GM13977 (cell line): ENCODE measurements around the gene MX1.
A peak's percentile ranks its signal among the peaks of the same experiment; 100 is the strongest.

Experiments used
- DNase-seq: peaks from one replicate; pipeline ENCODE4 v3.0.0; 2012; ENCODE audit warnings: low spot score
- CTCF ChIP-seq: IDR thresholded peaks from 2 replicates; pipeline ENCODE4 v1.5.1; 2012; ENCODE audit warnings: mild to moderate bottlenecking, control low read depth; ENCODE audit not compliant: insufficient read depth; ENCODE audit errors: extremely low read depth, missing control alignments
- in situ Hi-C: fragments of 300-500 bp; cut with MboI; formaldehyde crosslinking; loops from one replicate; pipeline ENCODE4 v1.12.0; 2022; ENCODE audit warnings: low sequenced_read_pairs, low pct_unique_long_range_greater_than_20kb, mixed read lengths, inconsistent platforms; ENCODE audit not compliant: unreplicated experiment

Gene MX1

GRCh38 chr21:41458121-41458520 lies 32.1 kb downstream of the MX1 start:
- no peak for TF ChIP-seq CTCF
- no peak for DNase-seq
- in situ Hi-C loops: no loop called here

DNA sequence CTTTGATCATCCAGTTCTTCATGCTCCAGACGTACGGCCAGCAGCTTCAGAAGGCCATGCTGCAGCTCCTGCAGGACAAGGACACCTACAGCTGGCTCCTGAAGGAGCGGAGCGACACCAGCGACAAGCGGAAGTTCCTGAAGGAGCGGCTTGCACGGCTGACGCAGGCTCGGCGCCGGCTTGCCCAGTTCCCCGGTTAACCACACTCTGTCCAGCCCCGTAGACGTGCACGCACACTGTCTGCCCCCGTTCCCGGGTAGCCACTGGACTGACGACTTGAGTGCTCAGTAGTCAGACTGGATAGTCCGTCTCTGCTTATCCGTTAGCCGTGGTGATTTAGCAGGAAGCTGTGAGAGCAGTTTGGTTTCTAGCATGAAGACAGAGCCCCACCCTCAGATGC lies 32.5 kb downstream of the MX1 start:
- DNase-seq: no peak
- no peak for TF ChIP-seq CTCF
- in situ Hi-C loops: no loop called here

DNA sequence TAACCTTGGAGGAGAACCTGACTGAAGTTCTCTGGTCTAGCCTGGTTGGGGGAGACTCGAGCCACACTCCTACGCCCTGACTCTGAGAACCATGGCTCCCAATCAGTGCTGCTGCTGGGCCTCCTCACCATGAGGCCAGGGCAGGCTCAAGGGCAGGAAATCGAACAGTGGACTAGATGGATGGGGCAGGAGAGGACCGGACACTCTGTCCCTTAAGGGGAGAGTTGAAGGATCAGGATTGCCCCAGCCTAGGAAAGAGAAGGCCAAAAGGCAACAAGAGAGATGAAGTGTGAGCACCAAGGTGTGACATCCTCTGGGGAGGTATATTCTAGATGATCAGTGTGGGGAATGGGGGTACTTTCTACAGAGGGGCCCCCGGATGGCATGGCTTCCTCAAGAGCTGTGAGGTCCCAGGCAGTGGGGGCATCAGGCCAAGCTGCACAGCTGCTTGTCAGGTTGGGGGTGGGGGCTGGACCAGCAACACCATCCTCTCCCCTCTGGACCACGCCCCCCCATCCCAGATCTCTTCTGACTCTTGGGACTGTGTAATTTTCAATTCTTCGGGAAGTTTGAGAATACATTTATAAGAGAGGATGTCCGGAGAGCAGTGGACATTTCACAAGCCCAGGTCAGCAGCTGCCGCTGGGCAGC lies 34.0 kb downstream of the MX1 start:
- no peak for DNase-seq
- no peak for TF ChIP-seq CTCF
- in situ Hi-C loops: no loop called here

- in situ Hi-C loops: no loop called here
- peak; percentile 76 for TF ChIP-seq CTCF
Measured at GRCh38 chr21:41460578-41461527, 34.8 kb downstream of the MX1 start.

GRCh38 chr21:41465176-41465781 lies 39.2 kb downstream of the MX1 start:
- in situ Hi-C loops: no loop called here
- no peak for DNase-seq
- no peak for TF ChIP-seq CTCF

More at GRCh38 chr21:41460578-41461527, 34.8 kb downstream of the MX1 start:
- peak; percentile 78 for DNase-seq

GRCh38 chr21:41466024-41466820 lies 40.2 kb downstream of the MX1 start:
- in situ Hi-C loops: no loop called here
- no peak for DNase-seq
- no peak for TF ChIP-seq CTCF
